ENCODE data around the gene PFDN6. TPM values are rescaled to one million over a fixed set of nuclear protein-coding genes. Genes with fewer than 3 reads are reported as not detected.

PFDN6 gene
- total RNA-seq, 1 experiment from 2014 or later, result 54.7 TPM

DNA sequence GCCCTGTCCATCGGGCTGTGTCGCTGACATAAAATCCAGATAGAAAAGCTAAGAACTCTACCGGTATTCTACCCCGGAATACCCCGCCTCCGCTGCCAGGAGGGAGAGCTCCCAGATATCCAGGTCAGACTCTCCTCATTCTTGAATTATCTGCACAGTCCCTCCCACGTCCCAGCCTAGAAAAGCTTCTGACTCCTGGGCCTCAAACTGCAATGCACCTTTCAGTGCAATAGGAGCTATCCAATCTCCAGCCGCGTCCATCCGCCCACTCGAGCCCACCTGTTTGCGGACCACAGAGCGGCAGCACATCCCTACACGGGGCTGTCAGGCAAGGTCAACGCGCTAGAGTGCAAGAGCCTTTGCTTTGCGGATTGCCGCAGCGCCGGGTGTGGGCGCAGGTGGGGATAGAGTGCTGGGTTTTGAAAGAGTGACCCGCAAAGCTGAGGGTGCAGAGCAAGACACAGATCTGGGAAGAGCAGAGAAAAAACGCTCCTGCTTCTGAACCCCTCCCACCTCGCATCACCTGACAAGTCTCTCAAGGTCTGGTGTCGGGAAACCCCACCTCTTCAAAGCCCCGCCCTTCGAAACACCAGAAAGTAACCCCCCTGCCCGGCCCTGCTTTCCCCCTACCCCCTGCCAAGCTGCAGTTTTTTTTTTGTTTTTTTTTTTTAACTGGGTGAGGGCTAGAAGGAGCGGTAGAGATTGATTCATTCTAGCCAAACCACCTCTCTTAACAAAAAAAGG lies 23.1 kb downstream of the PFDN6 start:
- peak overlapping the region; percentile 99 for H3K27ac Mint-ChIP-seq (ENCODE audit: low read depth, unreplicated experiment)
- no peaks in the 10 kb centered on the region for H3K9me3 Mint-ChIP-seq (ENCODE audit: unreplicated experiment)
- H3K27me3 Mint-ChIP-seq (ENCODE audit: insufficient read depth, unreplicated experiment), result no peaks in the 10 kb centered on the region
- intact Hi-C loops (cut with micrococcal nuclease), result no loop called here
- H3K4me3 Mint-ChIP-seq (ENCODE audit: unreplicated experiment), result peak overlapping the region; percentile 96
- BruUV-seq (replicated peaks), result no TSS peak
- peaks cover 81% of the 10 kb centered on the region for H3K36me3 Mint-ChIP-seq (ENCODE audit: insufficient read depth, unreplicated experiment)
- peaks cover 31% of the 10 kb centered on the region for H3K4me1 Mint-ChIP-seq (ENCODE audit: insufficient read depth, unreplicated experiment)
- ChIA-PET POLR2A (interaction anchor here (0.6 to 4.3 kb wide), 24 partner anchors 8 to 1654 kb away, joined by 3 to 84 read pairs (median 4); partner anchors contain the start of genes B3GALT4, PFDN6, RGL2 and RPS18), CTCF (interaction anchor here (0.6 to 3.1 kb wide), 8 partner anchors 12 to 1539 kb away, joined by 3 to 18 read pairs (median 4); partner anchors contain the start of gene RGL2)
- peak; percentile 87 for DNase-seq (ENCODE audit: unreplicated experiment)
- TF ChIP-seq, protein P1, sequence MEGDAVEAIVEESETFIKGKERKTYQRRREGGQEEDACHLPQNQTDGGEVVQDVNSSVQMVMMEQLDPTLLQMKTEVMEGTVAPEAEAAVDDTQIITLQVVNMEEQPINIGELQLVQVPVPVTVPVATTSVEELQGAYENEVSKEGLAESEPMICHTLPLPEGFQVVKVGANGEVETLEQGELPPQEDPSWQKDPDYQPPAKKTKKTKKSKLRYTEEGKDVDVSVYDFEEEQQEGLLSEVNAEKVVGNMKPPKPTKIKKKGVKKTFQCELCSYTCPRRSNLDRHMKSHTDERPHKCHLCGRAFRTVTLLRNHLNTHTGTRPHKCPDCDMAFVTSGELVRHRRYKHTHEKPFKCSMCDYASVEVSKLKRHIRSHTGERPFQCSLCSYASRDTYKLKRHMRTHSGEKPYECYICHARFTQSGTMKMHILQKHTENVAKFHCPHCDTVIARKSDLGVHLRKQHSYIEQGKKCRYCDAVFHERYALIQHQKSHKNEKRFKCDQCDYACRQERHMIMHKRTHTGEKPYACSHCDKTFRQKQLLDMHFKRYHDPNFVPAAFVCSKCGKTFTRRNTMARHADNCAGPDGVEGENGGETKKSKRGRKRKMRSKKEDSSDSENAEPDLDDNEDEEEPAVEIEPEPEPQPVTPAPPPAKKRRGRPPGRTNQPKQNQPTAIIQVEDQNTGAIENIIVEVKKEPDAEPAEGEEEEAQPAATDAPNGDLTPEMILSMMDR (IDR thresholded peaks at IDR 0.05; ENCODE audit: unreplicated experiment), result no peak

DNA sequence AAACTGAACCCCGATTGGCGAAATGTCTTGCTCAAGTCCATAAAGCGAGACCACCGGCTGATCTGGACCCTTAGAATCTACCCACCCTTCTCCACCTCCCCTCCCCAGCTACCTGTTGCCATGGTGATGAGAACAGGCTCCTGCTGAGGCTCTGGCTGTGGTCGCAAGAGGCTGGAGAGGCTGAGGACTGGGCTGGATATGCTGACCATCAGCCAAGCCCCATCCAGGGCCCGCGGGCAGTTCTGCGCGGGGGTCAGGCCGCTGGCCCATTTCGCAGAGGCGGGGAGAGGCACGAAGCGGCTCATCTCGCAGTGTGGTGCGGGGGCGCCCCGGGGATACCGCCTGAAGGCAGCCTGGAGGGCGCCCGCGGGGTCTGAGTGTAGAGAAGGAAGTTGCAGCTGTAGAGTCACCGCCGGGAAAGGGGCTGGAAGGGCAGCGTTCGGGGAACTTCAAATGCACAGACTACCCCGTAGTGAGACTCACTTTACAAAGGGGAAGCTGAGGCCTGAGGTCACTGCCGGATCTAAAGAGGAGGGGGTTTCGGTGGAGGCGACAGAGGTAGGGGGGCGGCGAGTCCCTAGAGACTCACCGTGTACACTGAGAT lies 23.8 kb downstream of the PFDN6 start:
- no peaks in the 10 kb centered on the region for H3K9me3 Mint-ChIP-seq (ENCODE audit: unreplicated experiment)
- H3K27ac Mint-ChIP-seq (ENCODE audit: low read depth, unreplicated experiment), result peak overlapping the region; percentile 99
- ChIA-PET CTCF (interaction anchor here (0.6 to 3.1 kb wide), 6 partner anchors 12 to 267 kb away, joined by 3 to 18 read pairs (median 6); partner anchors contain the start of gene RGL2), POLR2A (interaction anchor here (0.5 to 4.3 kb wide), 20 partner anchors 12 to 1655 kb away, joined by 3 to 84 read pairs (median 5); partner anchors contain the start of genes B3GALT4, PFDN6, RGL2 and RPS18)
- H3K4me1 Mint-ChIP-seq (ENCODE audit: insufficient read depth, unreplicated experiment), result peaks cover 31% of the 10 kb centered on the region
- TF ChIP-seq, protein P1 (IDR thresholded peaks at IDR 0.05; ENCODE audit: unreplicated experiment), result no peak
- BruUV-seq (replicated peaks), result TSS peak; percentile 24
- H3K36me3 Mint-ChIP-seq (ENCODE audit: insufficient read depth, unreplicated experiment), result peaks cover 81% of the 10 kb centered on the region
- H3K4me3 Mint-ChIP-seq (ENCODE audit: unreplicated experiment), result peak overlapping the region; percentile 96
- intact Hi-C loops (cut with micrococcal nuclease), result no loop called here
- H3K27me3 Mint-ChIP-seq (ENCODE audit: insufficient read depth, unreplicated experiment), result no peaks in the 10 kb centered on the region
- peak; percentile 30 for DNase-seq (ENCODE audit: unreplicated experiment)

DNA sequence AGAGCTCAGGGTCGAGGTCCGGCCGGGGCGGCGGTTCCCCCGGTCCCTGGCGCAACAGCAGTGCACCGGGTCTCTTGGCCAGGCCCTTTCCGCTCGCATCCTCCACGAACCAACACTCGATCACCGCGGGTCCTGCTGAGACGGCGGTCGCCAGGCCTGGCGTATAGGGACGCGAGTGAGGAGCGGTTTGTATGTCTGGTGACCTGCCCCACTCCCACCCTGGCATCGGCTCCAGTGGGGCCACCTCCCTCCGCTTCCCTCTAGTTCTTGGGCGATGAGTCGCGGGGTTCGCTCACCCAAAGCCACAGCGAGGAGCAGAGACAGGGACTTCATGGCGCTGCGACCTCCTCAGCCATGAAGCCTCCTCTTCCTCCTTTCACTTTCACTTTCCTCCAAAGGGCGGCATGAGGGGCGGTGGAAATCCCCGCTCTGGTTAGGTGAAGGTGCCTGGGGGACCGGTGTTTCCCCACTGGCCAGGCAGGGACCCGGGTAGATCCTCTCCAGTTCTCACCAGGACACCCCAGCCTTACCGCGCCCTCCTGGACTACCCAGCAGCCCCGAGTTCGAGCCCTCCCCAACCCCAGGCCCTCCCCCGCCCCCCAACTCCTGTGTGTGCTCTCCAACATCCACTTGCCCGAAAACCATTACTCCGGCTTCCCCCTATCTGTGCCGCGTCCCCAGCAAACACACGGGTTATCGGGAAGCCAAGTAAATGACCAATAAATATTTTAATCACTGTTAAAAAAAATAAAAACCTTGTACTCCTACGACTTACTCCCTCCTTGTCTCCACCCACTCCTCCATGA lies 24.5 kb downstream of the PFDN6 start, which contains the start of gene TAPBP:
TAPBP (minus strand) TSS at position 370 of the 806 bp plus-strand sequence; CDS start at position 333, 37 bp downstream.
- Mint-ChIP-seq H3K9me3 (ENCODE audit: unreplicated experiment) (no peaks in the 10 kb centered on the region), H3K27me3 (ENCODE audit: insufficient read depth, unreplicated experiment) (no peaks in the 10 kb centered on the region), H3K36me3 (ENCODE audit: insufficient read depth, unreplicated experiment) (peaks cover 81% of the 10 kb centered on the region), H3K27ac (ENCODE audit: low read depth, unreplicated experiment) (peak within 1 kb of the TSS; percentile 99), H3K4me1 (ENCODE audit: insufficient read depth, unreplicated experiment) (peaks cover 37% of the 10 kb centered on the region), H3K4me3 (ENCODE audit: unreplicated experiment) (peak within 1 kb of the TSS; percentile 96)
- intact Hi-C loops (cut with micrococcal nuclease), result no loop called here
- TF ChIP-seq, protein P1 (IDR thresholded peaks at IDR 0.05; ENCODE audit: unreplicated experiment), result no peak
- TSS peak; percentile 49 for BruUV-seq (replicated peaks)
- DNase-seq (ENCODE audit: unreplicated experiment), result peak; percentile 74
- POLR2A ChIA-PET, result interaction anchor here (0.5 to 4.3 kb wide), 12 partner anchors 16 to 1480 kb away, joined by 3 to 84 read pairs (median 8); partner anchors contain the start of genes PFDN6, RGL2, RPS18 and VPS52
- CTCF ChIA-PET, result interaction anchor here (0.6 to 1.1 kb wide), 3 partner anchors 14 to 267 kb away, joined by 3 to 5 read pairs (median 3); no protein-coding TSS in a partner anchor

All from MCF 10A (cell line).